Measurements from ENCODE around the gene WNT9A. TPM values are rescaled to one million over a fixed set of nuclear protein-coding genes. Genes with fewer than 3 reads are reported as not detected.

Gene WNT9A
- polyA plus RNA-seq, 1 of the 3 experiments (the other 2 are of a cell fraction) = 0.31 TPM

DNA sequence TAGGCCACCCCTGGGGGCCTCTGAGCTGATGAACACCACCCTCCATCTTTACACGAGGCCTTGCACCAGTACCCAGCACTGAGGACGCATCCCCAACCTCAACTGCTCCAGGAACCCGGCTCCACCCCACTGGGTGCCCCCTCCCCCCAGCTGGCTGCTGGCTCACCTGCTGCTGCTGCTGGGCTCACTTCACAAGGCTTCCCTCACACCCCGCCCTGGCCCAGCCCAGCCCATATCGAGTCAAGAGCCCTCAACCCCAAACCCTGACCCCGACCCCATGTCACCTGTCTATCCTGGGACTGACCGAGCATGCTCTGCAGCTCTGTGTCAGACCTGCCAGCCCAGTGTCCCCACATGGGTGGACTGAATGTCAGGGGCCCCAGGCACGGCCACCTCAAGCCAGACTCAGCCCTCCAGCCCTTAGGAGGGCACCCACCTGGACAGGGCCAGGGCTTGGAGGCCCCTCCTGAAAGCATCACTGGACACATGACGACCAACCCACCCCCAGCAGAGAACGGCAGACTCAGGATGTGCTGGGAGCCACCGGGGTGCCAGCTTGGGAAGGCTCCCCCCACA is 21.4 kb downstream of the WNT9A start:
- H3K9me2 ChIP-seq = no peaks in the 10 kb centered on the region
- no peak overlapping the region for H3K9ac ChIP-seq
- no peaks in the 10 kb centered on the region for H3K4me1 ChIP-seq (ENCODE audit: control insufficient read depth in 1 of 2, insufficient read depth in 2 of 2, low read depth in 1 of 2, low read length in 1 of 2)
- no peak overlapping the region for H3K4me2 ChIP-seq
- H4K20me1 ChIP-seq (ENCODE audit: insufficient read depth) = no peaks in the 10 kb centered on the region
- no peaks in the 10 kb centered on the region for H3K27me3 ChIP-seq (ENCODE audit: insufficient read depth)
- CTCF ChIA-PET = interaction anchor here (1.0 kb wide), 1 partner anchor 20 kb away, joined by 3 read pairs; no protein-coding TSS in a partner anchor
- H2AFZ ChIP-seq (ENCODE audit: low read depth) = no peak overlapping the region
- DNase-seq = no peak
- no peaks in the 10 kb centered on the region for H3F3A ChIP-seq (replicated peaks; ENCODE audit: insufficient read depth)
- no peaks in the 10 kb centered on the region for H3K79me2 ChIP-seq (ENCODE audit: insufficient read depth)
- WGBS (ENCODE audit: low lambda C conversion rate) = 59% methylated on average over 8 of the region's 11 CpGs
- POLR2A ChIA-PET = no interaction called here
- H3K4me3 ChIP-seq (ENCODE audit: low read depth in 2 of 2, low read length in 1 of 2) = no peak overlapping the region
- no peak overlapping the region for H3K27ac ChIP-seq (ENCODE audit: low read depth in 2 of 2, low read length in 1 of 2)
- TF ChIP-seq USF2 (IDR thresholded peaks at IDR 0.05; ENCODE audit: borderline replicate concordance, low read depth, low read length) (no peak), RCOR1 (IDR thresholded peaks at IDR 0.05; ENCODE audit: low read length) (no peak), MAX (IDR thresholded peaks at IDR 0.05; ENCODE audit: low read depth) (no peak), RFX5 (IDR thresholded peaks at IDR 0.05; ENCODE audit: low read length) (no peak)
- H3K36me3 ChIP-seq (replicated peaks in 1 of 2; ENCODE audit: control insufficient read depth in 1 of 2, insufficient read depth in 2 of 2, low read length in 1 of 2) = no peaks in the 10 kb centered on the region
- no peaks in the 10 kb centered on the region for H3K9me3 ChIP-seq

DNA sequence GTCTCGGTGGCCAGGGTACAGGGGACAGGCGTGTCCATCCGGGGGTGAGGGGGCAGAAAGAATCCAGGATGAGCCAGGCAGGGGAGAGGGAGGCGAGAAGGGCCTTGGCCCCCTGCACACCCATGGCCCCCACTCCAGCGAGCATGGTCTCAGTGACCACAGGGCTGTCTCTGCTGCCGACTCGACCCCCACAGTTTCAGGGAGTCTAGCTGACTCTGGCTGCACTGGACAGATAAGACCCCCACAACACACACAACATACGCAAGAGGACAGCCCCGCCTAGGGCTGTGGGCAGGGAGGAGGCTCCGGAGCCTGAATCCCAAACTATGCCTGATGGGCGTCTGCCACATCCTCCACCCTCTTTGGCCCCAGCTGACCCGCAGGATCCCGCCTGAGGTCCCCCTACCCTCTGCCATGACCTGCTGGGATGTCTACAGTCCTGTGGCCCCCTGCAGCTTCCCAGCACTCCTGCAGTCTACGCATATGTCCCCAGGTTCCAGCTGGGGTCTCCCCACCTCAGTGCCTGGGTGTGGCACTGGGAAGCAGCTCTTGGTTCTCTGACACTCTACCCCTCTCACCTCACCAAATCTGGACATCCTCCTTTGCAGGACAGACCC is 22.0 kb downstream of the WNT9A start:
- Histone ChIP-seq H3K4me2 (no peak overlapping the region), H3K27me3 (ENCODE audit: insufficient read depth) (no peaks in the 10 kb centered on the region), H3K27ac (ENCODE audit: low read depth in 2 of 2, low read length in 1 of 2) (no peak overlapping the region), H3K79me2 (ENCODE audit: insufficient read depth) (no peaks in the 10 kb centered on the region), H3K9ac (no peak overlapping the region), H2AFZ (ENCODE audit: low read depth) (no peak overlapping the region), H3F3A (replicated peaks; ENCODE audit: insufficient read depth) (no peaks in the 10 kb centered on the region), H3K4me1 (ENCODE audit: control insufficient read depth in 1 of 2, insufficient read depth in 2 of 2, low read depth in 1 of 2, low read length in 1 of 2) (no peaks in the 10 kb centered on the region; a peak in 1 of 4 replicates), H3K36me3 (replicated peaks in 1 of 2; ENCODE audit: control insufficient read depth in 1 of 2, insufficient read depth in 2 of 2, low read length in 1 of 2) (no peaks in the 10 kb centered on the region), H3K4me3 (ENCODE audit: low read depth in 2 of 2, low read length in 1 of 2) (no peak overlapping the region), H3K9me3 (no peaks in the 10 kb centered on the region), H4K20me1 (ENCODE audit: insufficient read depth) (no peaks in the 10 kb centered on the region), H3K9me2 (no peaks in the 10 kb centered on the region)
- POLR2A ChIA-PET = no interaction called here
- DNase-seq = no peak
- 79% methylated on average over 11 of the region's 14 CpGs for WGBS (ENCODE audit: low lambda C conversion rate)
- CTCF ChIA-PET = interaction anchor here (1.0 kb wide), 1 partner anchor 20 kb away, joined by 3 read pairs; no protein-coding TSS in a partner anchor
- TF ChIP-seq, protein P1, sequence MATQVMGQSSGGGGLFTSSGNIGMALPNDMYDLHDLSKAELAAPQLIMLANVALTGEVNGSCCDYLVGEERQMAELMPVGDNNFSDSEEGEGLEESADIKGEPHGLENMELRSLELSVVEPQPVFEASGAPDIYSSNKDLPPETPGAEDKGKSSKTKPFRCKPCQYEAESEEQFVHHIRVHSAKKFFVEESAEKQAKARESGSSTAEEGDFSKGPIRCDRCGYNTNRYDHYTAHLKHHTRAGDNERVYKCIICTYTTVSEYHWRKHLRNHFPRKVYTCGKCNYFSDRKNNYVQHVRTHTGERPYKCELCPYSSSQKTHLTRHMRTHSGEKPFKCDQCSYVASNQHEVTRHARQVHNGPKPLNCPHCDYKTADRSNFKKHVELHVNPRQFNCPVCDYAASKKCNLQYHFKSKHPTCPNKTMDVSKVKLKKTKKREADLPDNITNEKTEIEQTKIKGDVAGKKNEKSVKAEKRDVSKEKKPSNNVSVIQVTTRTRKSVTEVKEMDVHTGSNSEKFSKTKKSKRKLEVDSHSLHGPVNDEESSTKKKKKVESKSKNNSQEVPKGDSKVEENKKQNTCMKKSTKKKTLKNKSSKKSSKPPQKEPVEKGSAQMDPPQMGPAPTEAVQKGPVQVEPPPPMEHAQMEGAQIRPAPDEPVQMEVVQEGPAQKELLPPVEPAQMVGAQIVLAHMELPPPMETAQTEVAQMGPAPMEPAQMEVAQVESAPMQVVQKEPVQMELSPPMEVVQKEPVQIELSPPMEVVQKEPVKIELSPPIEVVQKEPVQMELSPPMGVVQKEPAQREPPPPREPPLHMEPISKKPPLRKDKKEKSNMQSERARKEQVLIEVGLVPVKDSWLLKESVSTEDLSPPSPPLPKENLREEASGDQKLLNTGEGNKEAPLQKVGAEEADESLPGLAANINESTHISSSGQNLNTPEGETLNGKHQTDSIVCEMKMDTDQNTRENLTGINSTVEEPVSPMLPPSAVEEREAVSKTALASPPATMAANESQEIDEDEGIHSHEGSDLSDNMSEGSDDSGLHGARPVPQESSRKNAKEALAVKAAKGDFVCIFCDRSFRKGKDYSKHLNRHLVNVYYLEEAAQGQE (IDR thresholded peaks at IDR 0.05; ENCODE audit: low read depth, low read length) = no peak
- TF ChIP-seq CHD2 (IDR thresholded peaks at IDR 0.05; ENCODE audit: low read length, partially characterized antibody) (no peak), MXI1 (IDR thresholded peaks at IDR 0.05; ENCODE audit: low read depth, low read length) (no peak), NFIC (IDR thresholded peaks at IDR 0.05; ENCODE audit: borderline replicate concordance) (no peak), USF2 (IDR thresholded peaks at IDR 0.05; ENCODE audit: borderline replicate concordance, low read depth, low read length) (no peak), GABPA (IDR thresholded peaks at IDR 0.05; ENCODE audit: low read depth) (no peak), FOSL2 (IDR thresholded peaks at IDR 0.05; ENCODE audit: borderline replicate concordance, low read depth) (no peak), POLR2AphosphoS5 (IDR thresholded peaks at IDR 0.05; ENCODE audit: low read depth, low read length) (no peak), RFX5 (IDR thresholded peaks at IDR 0.05; ENCODE audit: low read length) (no peak), SMC3 (IDR thresholded peaks at IDR 0.05; ENCODE audit: low read depth, low read length) (no peak), TCF12 (IDR thresholded peaks at IDR 0.05) (no peak), RCOR1 (IDR thresholded peaks at IDR 0.05; ENCODE audit: low read length) (no peak)
- TF ChIP-seq, protein P2, sequence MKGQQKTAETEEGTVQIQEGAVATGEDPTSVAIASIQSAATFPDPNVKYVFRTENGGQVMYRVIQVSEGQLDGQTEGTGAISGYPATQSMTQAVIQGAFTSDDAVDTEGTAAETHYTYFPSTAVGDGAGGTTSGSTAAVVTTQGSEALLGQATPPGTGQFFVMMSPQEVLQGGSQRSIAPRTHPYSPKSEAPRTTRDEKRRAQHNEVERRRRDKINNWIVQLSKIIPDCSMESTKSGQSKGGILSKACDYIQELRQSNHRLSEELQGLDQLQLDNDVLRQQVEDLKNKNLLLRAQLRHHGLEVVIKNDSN (IDR thresholded peaks at IDR 0.05; ENCODE audit: borderline replicate concordance, low read depth) = no peak
- TF ChIP-seq, protein P3, sequence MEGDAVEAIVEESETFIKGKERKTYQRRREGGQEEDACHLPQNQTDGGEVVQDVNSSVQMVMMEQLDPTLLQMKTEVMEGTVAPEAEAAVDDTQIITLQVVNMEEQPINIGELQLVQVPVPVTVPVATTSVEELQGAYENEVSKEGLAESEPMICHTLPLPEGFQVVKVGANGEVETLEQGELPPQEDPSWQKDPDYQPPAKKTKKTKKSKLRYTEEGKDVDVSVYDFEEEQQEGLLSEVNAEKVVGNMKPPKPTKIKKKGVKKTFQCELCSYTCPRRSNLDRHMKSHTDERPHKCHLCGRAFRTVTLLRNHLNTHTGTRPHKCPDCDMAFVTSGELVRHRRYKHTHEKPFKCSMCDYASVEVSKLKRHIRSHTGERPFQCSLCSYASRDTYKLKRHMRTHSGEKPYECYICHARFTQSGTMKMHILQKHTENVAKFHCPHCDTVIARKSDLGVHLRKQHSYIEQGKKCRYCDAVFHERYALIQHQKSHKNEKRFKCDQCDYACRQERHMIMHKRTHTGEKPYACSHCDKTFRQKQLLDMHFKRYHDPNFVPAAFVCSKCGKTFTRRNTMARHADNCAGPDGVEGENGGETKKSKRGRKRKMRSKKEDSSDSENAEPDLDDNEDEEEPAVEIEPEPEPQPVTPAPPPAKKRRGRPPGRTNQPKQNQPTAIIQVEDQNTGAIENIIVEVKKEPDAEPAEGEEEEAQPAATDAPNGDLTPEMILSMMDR (IDR thresholded peaks at IDR 0.05) = no peak
- TF ChIP-seq, protein P4, sequence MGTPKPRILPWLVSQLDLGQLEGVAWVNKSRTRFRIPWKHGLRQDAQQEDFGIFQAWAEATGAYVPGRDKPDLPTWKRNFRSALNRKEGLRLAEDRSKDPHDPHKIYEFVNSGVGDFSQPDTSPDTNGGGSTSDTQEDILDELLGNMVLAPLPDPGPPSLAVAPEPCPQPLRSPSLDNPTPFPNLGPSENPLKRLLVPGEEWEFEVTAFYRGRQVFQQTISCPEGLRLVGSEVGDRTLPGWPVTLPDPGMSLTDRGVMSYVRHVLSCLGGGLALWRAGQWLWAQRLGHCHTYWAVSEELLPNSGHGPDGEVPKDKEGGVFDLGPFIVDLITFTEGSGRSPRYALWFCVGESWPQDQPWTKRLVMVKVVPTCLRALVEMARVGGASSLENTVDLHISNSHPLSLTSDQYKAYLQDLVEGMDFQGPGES (IDR thresholded peaks at IDR 0.05; ENCODE audit: low read depth, low read length) = no peak

All from SK-N-SH (cell line).